Stimulated activated naive CD4-positive, alpha-beta T cell treated with Interleukin-2 at 50 U/mL for 16 hours (primary cell): ENCODE measurements around the gene KIF17.
A peak's percentile ranks its signal among the peaks of the same experiment; 100 is the strongest.

Experiments used
- DNase-seq: peaks from one replicate; lab custom pipeline; 2025; lab: John Stamatoyannopoulos, UW

Gene KIF17

GRCh38 chr1:20660847-20661206 lies 57.0 kb downstream of the KIF17 start:
- no peak for DNase-seq

GRCh38 chr1:20660363-20660762 lies 57.4 kb downstream of the KIF17 start:
- no peak for DNase-seq

GRCh38 chr1:20658166-20658915 lies 59.5 kb downstream of the KIF17 start:
- no peak for DNase-seq

- DNase-seq, result no peak
Measured at GRCh38 chr1:20657024-20657423, 60.8 kb downstream of the KIF17 start.

GRCh38 chr1:20654104-20654690 lies 63.6 kb downstream of the KIF17 start:
- no peak for DNase-seq

- no peak for DNase-seq
Measured at GRCh38 chr1:20652300-20652699, 65.5 kb downstream of the KIF17 start.

- DNase-seq, result no peak
Measured at GRCh38 chr1:20648946-20649345, 68.9 kb downstream of the KIF17 start.

GRCh38 chr1:20648438-20648837 lies 69.4 kb downstream of the KIF17 start:
- DNase-seq, result no peak

GRCh38 chr1:20645414-20645813 lies 72.4 kb downstream of the KIF17 start:
- DNase-seq, result no peak

- DNase-seq, result no peak
Measured at GRCh38 chr1:20644416-20644815, 73.4 kb downstream of the KIF17 start.

GRCh38 chr1:20643080-20643479 lies 74.7 kb downstream of the KIF17 start:
- DNase-seq, result no peak

- no peak for DNase-seq
Measured at GRCh38 chr1:20641975-20642374, 75.8 kb downstream of the KIF17 start.

GRCh38 chr1:20640183-20640597 lies 77.6 kb downstream of the KIF17 start:
- DNase-seq, result peak; percentile 30

- no peak for DNase-seq
Measured at GRCh38 chr1:20636785-20637347, 80.9 kb downstream of the KIF17 start.

GRCh38 chr1:20634594-20635084 lies 83.2 kb downstream of the KIF17 start:
- DNase-seq, result no peak

GRCh38 chr1:20634065-20634593 lies 83.7 kb downstream of the KIF17 start:
- DNase-seq, result no peak

- peak; percentile 77 for DNase-seq
Measured at GRCh38 chr1:20633190-20634064, 84.4 kb downstream of the KIF17 start, which contains the start of gene PINK1. Gene PINK1 (plus strand): TSS chr1:20633458. CDS start chr1:20633549, 91 bp downstream.

- no peak for DNase-seq
Measured at GRCh38 chr1:20632386-20632785, 85.4 kb downstream of the KIF17 start.

- DNase-seq, result no peak
Measured at GRCh38 chr1:20630729-20631128, 87.1 kb downstream of the KIF17 start.

GRCh38 chr1:20626524-20626923 lies 91.3 kb downstream of the KIF17 start:
- DNase-seq, result no peak

GRCh38 chr1:20626098-20626427 lies 91.7 kb downstream of the KIF17 start:
- no peak for DNase-seq
